D721Med (cell line): Measurements from ENCODE around the gene SARS2.
"Not testable (repeated sequence)": the region's sequence is repeated elsewhere in the genome, so short reads cannot be mapped to it uniquely, and the experiment has no call there.

Source experiments
- DNase-seq: peaks from one replicate; pipeline ENCODE4 v3.0.0; 2011; ENCODE audit warnings: low spot score; ENCODE audit not compliant: insufficient read length
- FAIRE-seq: peaks from 2 replicates; lab custom pipeline; 2011; peaks lifted over from hg19 to GRCh38; lab: Jason Lieb, UNC
- CTCF ChIP-seq: IDR thresholded peaks from 2 replicates; pipeline ENCODE4 v1.5.1; 2012; ENCODE audit warnings: mild to moderate bottlenecking, control low read depth; ENCODE audit not compliant: insufficient read depth; ENCODE audit errors: missing control alignments

The SARS2 gene

DNA sequence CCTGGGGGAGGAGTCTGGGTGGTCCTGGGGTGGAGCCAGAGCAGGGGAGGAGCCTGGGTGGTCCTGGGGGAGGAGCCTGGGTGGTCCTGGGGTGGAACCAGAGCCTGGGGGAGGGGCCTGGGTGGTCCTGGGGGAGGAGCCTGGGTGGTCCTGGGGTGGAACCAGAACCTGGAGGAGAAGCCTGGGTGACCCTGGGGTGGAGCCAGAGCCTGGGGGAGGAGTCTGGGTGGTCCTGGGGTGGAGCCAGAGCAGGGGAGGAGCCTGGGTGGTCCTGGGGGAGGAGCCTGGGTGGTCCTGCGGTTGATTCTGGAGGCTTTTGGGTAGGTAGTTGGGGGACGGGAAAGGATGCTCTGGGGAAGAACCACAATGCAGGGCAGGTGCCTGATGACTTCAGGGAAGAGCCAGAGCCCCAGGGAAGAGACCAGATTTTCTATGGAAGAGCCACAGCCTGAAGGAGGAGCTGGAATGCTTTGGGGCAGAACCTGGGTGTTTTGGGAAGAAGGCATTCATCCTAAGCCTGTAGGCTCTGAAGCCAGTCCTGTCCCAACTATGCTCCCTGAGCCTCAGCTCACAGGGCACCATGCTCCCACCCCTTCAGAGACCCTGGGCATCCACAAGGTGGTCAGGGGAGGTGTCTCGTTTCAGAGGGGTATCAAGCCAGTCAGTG lies 15.1 kb upstream of the SARS2 start:
- FAIRE-seq (no peak), DNase-seq (no peak)
- TF ChIP-seq CTCF: no peak

GRCh38 chr19:38944981-38945506 lies 14.5 kb upstream of the SARS2 start:
- no peak for FAIRE-seq
- TF ChIP-seq CTCF: no peak
- DNase-seq: no peak

- TF ChIP-seq CTCF: no peak
- no peak for FAIRE-seq
- DNase-seq: no peak
These were observed 12.1 kb upstream of the SARS2 start for GRCh38 chr19:38942471-38943181.

- FAIRE-seq (no peak), DNase-seq (no peak)
- no peak for TF ChIP-seq CTCF
These were observed 11.4 kb upstream of the SARS2 start for GRCh38 chr19:38941979-38942378.

- DNase-seq, FAIRE-seq: not testable (repeated sequence)
These were observed 10.9 kb upstream of the SARS2 start for GRCh38 chr19:38941466-38941865.

- FAIRE-seq (peak; percentile 25), DNase-seq (no peak)
- TF ChIP-seq CTCF: no peak
These were observed 9.4 kb upstream of the SARS2 start for GRCh38 chr19:38939957-38940356.

DNA sequence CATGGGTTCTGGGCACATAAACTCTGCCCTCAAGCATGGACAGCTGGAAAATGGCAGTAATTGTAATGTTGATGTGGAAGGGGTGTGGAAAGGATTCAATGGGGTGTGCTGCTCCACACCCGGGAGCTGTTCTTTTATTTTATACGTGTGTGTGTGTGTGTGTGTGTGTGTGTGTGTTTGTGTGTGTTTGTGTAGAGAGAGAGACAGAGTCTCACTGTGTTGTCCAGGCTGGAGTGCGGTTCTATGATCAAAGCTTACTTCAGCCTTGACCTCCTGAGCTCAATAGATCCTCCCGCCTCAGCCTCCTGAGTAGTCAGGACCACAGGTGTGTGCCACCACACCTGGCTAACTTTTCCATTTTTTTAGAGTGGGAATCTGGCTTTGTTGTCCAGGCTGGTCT lies 3.0 kb upstream of the SARS2 start:
- FAIRE-seq (no peak), DNase-seq (no peak)
- no peak for TF ChIP-seq CTCF
